SH-SY5Y (cell line): ENCODE data around the gene SH3TC2.

Experiments
- GATA2 ChIP-seq: IDR thresholded peaks from 2 replicates; pipeline ENCODE4 v1.6.1; 2011; ENCODE audit warnings: mild to moderate bottlenecking, low read depth, low read length
- GATA3 ChIP-seq: IDR thresholded peaks from 2 replicates; pipeline ENCODE4 v1.6.1; 2011; ENCODE audit warnings: low read depth, mild to moderate bottlenecking, low read length, moderate library complexity

- TF ChIP-seq GATA3, result no peak
- no peak for TF ChIP-seq GATA2
Measured at GRCh38 chr5:149012350-149012749, 50.5 kb downstream of the SH3TC2 start.
